Hematopoietic multipotent progenitor cell (in vitro differentiated cells): ENCODE measurements around the gene FASN. TPM values are rescaled to one million over a fixed set of nuclear protein-coding genes. Genes with fewer than 3 reads are reported as not detected.
"Not testable (repeated sequence)": the region's sequence is repeated elsewhere in the genome, so short reads cannot be mapped to it uniquely, and the experiment has no call there.

Source experiments
- DNase-seq, 3 donors: peaks; one replicate each; pipeline ENCODE4 v3.0.0-alpha.2; 2011 to 2015; ENCODE audit warnings: low read depth in 2 of 3, low spot score in 2 of 3
- total RNA-seq: library from RNA; depleted of rRNA; stranded (reverse); fragments of >200 nt; gene quantifications from one replicate; pipeline ENCODE4 v1.2.3, GENCODE V29; 2012

FASN gene
- 80.8 TPM for total RNA-seq

DNA sequence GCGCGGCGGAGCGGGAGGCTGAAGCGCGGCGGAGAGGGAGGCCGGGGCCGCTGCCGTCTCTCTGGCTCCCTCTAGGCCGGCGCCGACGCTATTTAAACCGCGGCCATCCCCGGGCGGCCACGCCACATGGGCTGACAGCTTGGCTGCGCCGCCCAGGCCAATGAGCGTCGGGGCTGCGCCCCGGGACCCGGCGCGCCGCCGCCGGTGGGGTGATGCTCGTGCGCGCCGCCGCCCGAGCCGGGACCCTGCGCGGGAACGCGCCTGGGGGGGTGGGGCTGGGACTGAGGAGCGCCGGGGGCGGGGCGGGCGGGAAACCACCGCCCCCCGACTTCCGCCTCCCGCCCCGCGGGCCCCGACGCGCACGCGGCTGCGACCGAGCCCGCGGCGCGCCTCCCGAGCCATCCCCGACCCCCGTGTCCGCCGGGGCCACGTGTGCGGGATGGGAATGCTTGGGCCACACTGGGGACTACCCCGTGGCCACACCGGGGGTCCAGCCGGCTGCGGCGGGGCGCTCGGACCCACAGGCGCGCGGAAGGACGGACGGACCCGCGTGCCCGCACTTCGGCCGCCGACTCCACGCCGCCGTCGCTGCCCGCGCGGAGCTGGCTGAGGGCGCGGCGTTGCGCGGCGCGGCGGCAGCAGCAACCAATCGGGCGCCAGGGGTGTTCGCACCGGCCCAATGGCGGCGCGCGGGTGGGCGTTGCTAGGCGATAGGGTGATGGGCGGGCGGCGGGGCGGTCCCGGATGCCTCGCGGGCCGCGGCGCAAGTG is at the start of gene FASN:
TSS of gene FASN (minus strand) at position 68 of the 770 bp plus-strand sequence. CDS start 1,791 bp downstream, outside the sequence.
- peak; percentile 90 to 95 (median 93) for DNase-seq

DNA sequence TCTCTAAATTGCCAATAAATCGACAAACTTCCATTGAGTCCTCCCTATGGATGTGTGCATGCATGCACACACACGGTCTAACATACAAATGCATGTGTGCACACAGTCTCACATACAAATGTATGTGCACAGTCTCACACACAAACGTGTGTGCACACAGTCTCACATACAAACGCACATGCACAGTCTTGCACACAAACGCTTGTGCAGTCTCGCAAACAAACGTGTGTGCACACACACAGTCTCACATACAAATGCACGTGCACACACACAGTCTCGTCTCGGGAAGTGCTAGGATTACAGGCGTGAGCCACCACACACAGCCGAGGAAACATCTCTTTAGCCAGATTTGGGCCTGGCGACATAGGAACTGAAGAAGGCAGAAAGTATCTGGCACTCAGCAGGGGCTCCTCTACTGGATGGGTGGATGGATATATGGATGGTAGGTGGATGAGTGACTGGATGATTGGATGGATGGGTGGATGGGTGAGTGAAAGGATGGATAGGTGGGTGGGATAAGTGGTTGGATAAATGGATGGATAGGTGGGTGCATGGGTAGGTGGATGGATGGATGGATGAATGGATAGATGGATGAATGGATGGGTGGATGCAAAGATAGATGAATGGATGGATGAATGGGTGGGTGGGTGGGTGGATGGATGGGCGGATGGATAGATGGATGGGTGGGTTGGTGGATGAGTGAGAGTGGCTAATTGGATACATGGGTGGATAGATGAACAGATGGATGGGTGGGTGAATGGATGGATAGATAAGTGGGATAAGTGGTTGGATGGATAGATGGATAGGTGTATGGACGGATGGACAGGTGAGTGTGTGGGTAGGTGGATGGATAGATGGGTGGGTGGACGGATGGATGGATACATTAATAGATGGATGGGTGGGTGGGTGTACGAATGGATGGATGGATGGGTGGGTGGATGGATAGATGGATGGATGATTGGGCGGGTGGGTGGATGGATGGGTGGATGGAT is 48.9 kb upstream of the FASN start:
- no peak for DNase-seq

DNA sequence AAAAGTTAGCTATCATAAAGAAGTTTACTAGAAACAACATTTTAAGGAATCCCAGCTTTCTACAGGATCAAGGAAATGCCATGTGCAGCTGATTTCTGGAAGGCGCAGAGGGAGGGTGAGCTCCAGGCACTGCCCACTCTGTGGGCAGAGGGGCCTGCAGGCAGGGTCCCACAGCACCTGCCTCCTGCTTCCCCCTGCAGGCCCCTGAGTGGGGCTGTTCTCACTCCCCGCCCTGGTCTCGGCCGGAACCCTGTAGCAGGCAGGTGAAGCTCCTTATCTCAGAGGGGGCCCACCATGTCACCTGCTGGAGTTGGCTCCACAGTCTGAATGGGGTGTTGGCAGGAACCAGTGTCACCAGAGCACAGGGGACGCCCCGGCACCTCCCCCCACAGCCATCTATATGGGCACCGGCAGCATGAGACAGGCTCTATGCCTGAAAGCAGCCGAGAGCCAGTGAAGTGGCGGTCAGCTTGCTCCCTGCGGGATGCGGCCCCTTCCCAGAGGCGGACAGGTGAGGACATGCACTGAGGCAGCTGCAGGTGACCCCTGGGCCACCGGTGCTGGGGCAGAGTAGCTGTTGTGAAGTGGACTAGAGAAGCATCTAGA is 47.6 kb upstream of the FASN start:
- DNase-seq, result no peak

DNA sequence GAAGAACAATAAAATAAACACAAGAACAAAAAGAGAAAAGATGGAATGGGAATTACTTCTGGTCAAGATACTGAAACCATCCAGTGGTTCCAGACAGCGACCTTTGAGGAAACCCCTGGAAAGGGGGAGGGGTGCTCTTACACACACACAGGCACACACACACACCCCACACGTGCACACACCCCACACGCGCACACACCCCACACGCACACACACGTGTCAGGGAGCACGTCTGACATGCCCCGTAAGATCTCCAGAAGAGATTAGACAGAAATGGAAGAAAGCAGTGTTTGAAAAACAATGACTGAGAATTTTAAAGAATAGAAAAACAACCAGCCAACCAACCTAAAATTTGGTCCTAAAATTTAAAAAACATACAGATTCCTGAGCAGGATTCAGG is 45.3 kb upstream of the FASN start:
- DNase-seq, result no peak

DNA sequence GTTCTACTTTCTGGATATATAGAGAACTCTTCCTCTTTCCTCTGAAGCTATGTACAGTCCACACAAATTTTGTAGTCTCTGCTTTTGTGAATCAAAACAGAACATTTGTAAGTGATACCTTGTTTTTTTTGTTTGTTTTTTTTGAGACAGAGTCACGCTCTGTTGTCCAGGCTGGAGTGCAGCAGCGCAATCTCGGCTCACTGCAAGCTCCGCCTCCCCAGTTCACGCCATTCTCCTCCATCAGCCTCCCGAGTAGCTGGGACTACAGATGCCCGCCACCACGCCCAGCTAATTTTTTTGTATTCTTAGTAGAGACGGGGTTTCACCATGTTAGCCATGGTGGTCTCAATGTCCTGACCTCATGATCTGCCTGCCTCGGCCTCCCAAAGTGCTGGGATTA is 41.9 kb upstream of the FASN start:
- DNase-seq, result not testable (repeated sequence)

DNA sequence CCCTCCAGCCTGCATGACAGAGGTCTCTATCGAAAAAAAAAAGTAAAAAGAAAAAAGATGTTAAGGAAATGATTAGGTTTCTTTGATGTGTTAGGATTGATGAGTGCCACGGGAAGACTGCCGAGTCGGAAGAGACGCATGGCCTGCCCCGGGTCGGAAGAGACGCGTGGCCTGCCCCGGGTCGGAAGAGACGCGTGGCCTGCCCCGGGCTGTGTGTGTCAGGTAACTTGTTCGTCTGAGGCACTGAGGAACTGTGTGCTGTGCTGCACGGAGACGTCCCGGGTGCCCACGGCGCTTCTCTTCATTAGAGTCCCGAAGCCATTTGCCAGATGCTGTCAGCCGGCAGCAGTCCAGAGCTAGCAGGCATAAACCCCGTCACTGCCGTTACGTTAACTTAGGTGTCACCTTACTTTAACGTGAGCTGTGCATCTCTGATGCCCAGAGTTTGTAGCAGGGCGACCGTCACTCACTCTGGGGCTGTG is 40.5 kb upstream of the FASN start:
- no peak for DNase-seq

DNA sequence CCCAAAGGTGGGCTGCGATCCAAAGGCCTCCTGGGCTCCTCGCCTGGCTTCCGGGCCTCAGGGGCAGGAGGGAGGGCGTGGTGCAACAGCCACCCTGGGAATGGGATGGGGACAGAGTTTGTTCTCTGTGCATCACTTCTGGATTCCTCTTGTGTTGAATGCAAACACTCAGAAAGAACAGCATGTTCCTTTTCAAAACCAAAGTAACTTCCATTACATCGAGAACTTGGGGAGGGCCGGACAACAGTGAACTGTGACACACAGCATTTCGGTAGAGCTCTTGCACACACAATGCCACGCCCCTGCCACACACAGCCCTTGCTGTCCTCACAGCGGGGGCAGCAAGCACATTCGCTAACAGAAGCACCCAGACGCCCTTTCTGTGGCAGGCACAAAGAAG is 36.1 kb upstream of the FASN start:
- DNase-seq, result no peak

DNA sequence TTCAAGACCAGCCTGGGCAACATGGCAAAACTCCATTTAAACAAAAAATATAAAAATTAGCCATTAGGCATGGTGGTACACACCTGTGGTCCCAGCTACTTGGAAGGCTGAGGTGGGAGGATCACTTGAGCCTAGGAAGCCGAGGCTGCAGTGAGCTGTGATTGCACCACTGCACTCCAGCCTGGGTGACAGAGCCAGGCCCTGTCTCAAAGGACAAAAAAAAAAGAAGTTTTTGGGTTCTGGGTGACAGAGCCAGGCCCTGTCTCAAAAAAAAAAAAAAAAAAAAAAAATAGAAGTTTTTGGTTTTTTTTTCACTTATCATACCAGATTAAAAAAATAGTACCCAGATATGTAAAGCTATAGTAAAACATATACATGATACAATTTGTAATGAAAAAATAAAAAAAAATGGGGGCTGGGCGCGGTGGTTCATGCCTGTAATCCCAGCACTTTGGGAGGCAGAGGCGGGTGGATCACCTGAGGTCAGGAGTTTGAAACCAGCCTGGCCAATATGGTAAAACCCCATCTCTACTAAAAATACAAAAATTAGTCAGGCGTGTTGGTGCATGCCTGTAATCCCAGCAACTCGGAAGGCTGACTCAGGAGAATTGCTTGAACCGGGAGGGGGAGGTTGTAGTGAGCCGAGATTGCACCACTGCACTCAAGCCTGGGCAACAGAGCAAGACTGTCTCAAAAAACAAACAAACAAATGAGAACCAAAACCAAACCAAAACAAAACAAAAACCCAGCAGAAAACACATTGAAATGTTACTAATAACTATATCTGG is 35.3 kb upstream of the FASN start:
- DNase-seq, result not testable (repeated sequence)

DNA sequence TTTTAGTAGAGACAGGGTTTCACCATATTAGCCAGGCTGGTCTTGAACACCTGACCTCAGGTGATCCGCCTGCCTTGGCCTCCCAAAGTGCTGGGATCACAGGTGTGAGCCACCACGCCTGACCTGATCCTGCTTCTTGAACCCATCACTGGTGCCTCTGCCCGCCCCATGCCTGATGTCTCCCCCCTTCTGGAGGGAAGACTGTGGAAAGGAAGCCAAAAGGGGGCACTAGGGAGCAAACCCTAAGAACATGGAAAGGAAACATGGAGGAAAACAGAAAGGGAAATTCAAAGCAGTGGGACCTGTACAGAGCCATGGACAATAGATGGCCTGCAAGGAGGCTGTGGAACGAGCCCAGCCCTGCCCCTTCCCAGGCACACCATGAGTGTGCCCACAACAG is 31.1 kb upstream of the FASN start:
- no peak for DNase-seq

DNA sequence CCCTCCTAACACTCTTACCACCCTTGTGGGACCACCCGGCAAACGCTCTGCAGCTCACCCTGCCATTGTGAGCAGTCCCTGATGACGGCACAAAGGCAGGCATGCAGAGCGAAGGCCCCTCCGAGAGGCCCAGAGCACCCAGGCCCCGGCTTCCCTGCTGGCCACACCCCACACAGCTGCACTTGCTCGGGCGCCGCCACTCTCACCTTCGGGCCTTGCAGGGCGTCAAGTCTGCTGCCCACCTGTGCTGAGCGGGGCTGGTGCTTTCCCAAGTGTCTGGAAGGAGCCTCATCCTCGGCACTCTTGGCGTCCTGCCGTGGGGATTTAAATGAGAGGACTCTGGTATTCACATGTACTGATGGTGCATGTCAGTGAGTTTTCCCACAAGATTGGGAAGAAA is 30.3 kb upstream of the FASN start:
- no peak for DNase-seq

DNA sequence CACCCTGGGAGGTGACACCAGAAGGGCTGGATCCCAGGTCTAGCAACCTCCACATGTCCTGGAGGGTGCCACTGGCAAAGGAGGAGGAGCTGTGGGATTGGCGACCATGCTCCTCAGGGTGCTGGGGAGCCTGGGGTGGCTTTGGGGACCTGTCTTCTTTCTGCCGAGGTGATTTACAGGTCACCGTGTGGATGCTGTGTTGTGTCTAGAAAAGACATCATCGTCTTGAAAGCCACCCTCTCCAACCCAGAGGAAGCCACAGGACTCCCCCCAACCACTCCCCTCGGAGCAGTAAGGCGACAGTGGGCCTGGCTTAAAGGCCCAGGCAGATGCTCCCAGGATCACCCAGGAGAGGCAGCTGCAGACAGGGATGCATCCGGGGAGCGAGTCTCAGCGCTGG is 29.7 kb upstream of the FASN start:
- no peak for DNase-seq

DNA sequence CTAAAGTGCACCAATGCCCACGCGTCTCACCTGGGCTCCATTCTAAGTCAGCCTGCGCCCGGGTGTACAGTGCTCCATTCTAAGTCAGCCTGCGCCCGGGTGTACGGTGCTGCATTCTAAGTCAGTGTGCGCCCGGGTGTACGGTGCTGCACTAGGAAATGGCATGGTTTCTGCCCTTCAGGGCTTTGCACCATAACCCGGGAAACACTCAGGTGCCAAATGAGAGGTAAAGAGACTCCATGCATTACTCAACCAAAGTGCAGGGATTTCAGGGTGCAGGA is 29.2 kb upstream of the FASN start:
- no peak for DNase-seq

DNA sequence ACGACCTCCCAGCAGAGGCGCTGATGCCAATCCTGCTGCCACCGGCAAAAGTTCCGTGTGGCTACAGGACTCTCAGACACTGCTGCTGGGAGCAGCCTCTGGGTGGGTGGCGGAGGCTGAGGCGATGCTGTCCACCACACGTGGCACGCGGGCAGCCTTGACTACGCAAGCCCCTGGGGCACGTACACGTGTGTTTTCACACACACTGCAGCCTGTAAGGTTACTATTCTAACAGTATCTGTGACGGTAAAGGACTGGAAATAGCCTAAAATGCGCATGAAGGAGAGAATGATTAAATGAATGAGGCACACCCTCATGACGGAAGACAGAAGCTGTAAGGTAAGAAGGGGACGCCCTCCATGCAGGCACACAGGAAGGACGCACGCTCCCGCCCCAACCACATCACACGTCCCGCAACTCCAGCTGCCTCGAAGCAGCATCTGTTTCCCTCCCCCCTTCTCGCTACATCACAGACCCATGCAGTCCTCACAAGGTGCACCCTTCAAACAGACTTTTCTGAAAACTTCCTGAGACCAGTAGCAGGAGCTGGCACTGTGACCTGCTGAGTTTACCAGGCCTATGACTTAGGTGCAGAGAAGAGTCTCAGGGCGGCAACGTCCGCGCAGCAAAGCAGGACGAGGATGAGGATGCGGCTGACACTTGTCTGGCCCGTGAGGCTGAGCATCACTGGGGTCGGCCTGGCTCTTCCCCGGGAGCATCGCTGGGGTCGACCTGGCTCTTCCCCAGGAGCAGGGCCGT is 28.7 kb upstream of the FASN start:
- DNase-seq, result peak in 1 of 3 donors; percentile 76

DNA sequence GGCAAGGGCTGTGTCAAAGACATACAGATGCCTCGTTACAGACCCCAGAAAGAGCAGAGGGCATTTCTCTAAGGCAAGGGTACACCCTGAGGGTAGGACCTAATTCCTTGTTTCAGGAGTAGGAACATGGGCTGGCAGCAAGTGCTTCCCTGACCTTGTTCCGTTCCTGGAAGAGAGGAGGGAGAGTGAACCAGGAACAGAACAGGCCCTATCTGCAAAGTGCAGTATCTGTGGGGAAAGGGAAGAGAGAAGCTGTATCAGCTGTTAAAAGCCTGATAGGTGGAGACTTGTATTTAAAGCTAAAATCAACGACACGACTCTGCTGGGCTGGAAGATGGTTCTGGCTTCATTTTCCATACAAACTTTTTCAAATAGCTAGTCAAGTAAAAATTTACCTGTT is 26.1 kb upstream of the FASN start:
- DNase-seq, result no peak

DNA sequence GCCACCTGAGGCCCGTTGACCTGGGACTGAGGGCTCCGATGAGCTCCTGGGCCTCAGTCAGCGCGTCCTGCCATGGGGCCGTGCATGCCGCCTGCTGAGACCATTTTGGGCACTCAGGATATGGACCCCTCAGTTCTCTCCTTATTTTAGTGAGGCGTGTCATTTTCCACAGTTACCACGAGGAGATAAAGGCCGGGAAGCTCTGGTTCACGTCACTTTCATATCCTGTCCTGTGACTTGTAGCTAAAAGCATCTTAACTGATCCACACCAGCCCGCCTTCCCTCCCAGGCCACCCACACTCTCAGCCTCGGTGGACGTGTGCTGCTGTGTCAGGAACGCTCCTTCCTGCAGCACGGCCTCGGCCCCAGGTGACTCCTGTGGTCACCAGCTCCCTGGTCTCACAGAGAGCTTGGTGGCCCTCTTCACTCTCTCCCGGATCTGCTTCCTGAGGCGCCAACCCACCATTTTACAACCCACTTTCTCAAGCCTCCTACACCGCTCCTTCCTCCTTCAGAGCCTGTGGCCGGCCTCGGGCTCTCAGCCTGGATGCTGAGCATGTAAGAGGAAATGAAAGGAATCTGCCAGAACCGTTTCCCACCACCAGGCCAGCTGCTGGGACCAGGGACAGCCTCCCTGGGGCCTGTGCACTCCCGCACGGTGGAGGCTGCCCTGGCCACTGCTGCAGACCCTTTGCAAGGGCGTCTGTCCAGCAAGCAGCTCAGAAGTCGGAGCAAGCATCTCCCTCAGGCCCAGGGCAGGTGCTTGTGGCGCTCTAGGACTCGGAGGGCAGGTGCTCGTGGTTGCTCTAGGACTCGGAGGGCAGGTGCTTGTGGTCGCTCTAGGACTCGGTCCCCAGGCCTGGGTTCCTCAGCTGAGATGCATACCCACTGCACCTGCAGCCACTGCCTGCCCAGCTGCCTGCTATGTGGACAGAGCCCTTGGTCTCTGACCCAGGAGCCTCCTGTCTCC is 23.9 kb upstream of the FASN start:
- no peak for DNase-seq

DNA sequence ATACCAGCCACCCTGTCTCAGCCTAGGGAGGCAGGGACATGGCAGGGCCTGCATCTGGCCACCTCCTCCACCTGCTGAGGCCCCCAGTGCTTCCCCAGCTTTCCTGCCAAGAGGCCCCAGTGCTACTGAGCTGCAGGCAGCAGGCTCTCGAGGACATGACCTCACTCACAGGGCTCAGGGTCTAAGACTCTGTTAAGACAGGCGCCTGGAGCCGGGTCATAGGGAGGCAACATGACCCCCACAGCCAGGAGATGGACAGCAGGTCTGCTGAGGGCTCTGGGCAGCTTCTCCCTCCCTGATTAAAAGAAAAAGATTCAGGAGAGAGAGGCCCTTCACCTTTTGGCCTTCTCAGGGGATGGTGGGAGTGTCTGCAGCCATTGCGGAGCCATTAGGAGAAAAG is 23.2 kb upstream of the FASN start:
- no peak for DNase-seq

DNA sequence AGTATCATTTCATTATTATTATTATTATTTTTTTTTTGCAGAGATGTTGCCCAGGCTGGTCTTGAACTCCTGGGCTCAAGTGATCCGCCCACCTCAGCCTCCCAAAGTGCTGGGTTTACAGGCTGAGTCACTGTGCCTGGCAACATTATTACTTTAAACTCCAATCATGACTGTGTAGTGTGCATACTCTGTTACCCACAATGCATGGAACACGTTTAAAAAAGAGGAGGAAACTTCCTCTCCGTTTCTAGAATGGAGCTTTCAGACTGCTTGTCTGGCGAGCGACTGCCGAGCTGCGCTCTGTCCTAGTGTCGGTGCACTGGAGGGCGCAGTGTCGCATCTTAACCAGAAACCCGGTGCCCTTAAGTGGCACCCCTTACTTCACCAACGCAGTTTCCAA is 22.1 kb upstream of the FASN start:
- peak in 1 of 3 donors; percentile 63 for DNase-seq

DNA sequence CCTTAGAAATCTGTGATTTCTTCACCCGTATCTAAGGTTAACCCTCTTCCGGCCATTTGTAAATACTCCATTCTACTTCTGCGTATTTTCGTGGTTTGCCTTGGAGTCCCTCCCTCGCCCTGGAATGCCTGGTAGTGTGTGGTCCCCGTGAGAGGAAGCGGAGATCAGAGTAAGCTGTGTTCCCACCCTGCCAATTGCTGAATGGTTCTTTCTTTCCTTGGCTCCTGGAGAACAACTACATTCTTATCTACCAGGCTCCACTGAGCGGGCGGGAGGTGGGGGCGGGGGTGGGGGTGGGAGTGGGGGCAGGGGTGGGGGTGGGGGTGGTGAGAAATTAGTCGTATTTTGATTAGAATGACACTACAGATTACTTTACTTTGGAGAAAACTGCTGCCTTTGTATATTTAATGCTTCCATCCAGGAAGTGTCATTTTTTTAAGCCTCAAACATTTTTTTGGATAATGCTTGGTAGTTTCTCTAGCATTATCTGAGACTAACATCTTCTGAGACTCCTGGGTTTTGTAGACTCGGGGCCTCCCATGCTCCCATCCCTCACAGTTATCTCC is 20.9 kb upstream of the FASN start:
- no peak for DNase-seq
